Activated effector memory CD4-positive, alpha-beta T cell treated with Interleukin-2 at 50 U/mL for 16 hours (primary cell): ENCODE results near the gene DOCK6.

Experiments used
- DNase-seq: peaks from one replicate; pipeline ENCODE4 v3.0.0-alpha.2; 2020

DOCK6 gene

DNA sequence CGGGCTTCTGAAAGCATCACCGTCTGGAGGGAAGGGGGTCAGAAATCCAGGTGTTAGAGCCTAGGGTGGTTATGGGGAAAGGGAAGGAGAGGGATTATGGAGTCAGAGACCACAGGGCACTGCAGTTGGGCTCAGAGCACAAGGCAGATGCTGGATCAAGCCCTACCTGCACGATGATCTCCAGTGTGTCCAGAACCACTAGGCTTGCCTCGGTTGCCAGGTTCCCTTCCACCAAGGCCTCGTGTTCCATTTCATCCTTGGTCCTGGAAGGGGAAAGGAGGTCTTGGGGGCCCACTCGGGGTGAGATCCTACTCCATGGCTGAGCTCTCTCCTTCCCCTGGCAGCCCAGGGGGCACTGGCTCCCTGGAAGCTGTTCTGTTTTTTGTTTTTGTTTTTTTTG lies 47.9 kb downstream of the DOCK6 start:
- DNase-seq, result no peak

DNA sequence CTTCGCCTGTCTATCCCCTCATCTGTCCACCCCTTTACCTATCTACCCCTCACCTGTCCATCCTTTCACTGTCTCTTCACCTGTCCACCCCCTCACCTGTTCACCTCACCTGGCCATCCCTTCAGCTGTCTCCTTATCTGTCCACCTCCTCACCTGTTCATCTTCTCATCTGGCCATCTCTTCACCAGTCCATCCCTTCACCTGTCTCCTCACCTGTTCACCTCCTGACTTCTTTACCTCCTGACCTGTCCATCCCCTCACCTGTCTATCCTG lies 51.7 kb downstream of the DOCK6 start:
- no peak for DNase-seq

DNA sequence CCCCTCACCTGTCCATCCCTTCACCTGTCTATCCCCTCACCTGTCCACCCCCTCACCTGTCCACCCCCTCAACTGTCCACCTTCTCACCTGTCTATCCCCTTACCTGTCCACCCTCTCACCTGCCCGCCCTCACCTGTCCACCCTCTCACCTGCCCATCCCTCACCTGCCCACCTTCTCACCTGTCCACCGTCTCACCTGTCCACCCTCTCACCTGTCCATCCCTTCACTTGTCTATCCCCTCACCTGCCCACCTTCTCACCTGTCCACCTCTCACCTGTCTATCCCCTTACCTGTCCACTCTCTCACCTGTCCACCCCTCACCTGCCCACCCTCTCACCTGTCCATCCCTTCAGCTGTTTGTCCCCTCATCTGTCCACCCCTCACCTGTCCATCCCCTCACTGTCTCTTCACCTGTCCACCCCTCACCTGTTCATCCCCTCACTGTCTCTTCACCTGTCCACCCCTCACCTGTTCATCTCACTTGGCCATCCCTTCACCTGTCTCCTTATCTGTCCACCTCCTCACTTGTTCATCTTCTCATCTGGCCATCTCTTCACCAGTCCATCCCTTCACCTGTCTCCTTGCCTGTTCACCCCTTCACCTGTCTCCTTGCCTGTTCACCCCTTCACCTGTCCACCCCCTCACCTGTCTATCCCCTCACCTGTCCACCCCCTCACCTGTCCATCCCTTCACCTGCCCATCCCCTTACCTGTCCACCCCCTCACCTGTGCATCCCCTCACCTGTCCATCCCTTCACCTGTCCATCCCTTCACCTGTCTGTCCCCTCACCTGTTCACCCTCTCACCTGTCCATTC lies 52.3 kb downstream of the DOCK6 start:
- no peak for DNase-seq

DNA sequence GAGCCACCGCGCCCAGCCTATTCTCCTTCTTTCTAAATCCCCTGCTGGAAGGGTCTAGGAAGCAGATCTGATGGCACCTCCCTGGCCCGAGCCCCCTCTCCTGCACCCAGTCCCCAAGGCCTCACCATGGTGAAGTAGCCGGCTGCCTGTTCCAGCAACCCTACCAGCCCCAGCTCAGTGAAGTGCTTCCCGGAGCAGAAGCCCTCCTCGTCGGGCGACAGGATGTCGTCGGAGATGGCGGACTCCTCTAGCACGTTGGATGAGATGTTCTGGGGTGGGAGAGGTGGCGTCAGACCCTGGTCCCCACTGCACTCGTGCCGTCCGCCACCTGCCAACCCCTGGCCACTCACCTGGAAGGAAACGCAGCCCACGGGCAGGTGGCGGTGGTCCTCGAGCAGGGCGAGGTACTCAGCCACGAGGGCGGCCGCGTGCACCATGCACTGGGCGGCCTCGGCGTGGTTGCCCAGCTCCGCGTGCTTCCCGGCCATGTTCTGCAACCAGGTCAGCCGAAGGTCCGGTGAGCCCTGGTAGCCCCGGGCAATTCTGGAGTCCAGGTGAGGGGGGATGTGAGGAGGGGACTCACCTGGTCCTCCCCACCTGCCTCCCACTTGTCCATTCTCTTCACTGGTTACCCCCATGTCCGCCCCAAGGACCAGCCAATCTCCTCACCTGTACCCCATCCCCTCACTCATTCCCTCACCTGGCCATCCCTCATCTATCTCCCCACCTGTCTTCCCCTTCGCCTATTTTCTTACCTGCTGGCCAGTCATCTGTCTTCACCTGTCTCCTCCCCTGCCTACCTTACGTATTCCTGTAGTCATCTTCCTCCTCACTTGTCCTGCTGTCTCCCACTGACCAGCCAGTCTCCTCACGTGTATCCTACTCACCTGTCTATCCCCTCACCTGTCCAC lies 53.5 kb downstream of the DOCK6 start:
- no peak for DNase-seq

DNA sequence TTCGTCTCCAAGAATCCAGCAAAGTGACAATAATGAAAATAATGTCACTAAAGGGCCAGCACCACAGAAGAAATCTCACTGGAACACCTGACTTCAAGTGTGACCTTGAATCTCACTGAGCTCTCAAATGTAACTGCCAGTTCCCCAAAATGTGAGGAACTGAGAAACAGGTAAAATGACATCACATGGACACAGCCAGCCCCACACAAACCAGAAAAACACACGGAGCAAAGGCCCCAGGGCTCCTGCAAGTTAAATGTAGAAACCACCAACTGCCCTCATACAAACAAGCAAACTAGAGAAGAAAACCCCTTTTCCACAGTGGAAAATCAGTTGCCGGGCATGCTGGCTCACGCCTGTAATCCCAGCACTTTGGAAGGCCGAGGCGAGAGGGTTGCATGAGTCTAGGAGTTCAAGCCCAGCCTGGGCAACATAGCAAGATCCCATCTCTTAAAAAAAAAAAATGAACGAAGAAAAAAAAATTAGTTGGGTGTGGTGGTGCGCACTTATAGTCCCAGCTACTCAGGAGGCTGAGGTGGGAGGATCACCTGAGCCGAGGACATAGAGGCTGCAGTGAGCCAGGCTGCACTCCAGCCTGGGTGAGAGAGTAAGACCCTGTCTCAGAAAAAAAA lies 56.3 kb downstream of the DOCK6 start:
- no peak for DNase-seq

DNA sequence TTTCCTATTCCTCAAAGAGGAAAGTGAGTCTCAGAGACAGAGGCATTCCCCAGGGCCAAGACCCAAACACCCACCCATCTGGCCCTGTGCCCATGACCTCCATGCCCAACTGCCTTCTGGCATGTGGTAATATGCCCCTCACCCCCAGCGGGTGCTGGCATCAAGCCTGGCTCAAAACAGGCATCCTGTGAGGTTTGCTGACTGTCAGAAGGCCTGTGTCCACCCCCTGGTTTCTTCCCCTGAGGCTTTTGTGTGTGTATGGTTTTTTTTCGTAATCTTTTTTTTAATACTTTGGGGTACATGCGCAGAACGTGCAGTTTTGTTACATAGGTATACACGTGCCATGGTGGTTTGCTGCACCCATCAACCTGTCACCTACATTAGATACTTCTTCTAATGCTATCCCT lies 57.4 kb downstream of the DOCK6 start:
- no peak for DNase-seq

DNA sequence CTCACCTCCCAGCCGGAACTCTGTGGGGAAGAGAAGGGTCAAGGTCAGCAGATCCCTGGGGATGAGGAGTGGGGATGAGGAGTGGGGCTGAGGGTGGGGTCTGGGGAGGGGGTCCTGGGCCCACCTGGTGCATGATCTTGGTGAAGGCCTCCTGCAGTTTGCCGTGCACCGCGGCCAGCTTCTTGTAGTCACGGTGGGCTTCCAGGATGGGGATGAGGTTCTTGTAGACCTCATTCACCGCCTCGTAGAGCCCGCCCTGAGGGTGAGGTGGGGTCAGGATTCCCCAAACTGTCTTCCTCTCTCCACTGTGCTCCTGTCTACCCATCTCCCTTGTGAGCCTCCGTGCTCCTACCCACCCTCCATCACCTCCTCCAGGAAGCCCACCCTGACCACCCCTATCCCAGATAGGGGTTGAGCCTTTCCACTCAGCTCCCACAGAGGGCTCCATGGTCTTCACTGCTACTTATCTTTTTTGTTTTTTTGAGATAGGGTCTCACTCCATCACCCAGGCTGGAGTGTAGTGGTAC lies 58.2 kb downstream of the DOCK6 start:
- no peak for DNase-seq

DNA sequence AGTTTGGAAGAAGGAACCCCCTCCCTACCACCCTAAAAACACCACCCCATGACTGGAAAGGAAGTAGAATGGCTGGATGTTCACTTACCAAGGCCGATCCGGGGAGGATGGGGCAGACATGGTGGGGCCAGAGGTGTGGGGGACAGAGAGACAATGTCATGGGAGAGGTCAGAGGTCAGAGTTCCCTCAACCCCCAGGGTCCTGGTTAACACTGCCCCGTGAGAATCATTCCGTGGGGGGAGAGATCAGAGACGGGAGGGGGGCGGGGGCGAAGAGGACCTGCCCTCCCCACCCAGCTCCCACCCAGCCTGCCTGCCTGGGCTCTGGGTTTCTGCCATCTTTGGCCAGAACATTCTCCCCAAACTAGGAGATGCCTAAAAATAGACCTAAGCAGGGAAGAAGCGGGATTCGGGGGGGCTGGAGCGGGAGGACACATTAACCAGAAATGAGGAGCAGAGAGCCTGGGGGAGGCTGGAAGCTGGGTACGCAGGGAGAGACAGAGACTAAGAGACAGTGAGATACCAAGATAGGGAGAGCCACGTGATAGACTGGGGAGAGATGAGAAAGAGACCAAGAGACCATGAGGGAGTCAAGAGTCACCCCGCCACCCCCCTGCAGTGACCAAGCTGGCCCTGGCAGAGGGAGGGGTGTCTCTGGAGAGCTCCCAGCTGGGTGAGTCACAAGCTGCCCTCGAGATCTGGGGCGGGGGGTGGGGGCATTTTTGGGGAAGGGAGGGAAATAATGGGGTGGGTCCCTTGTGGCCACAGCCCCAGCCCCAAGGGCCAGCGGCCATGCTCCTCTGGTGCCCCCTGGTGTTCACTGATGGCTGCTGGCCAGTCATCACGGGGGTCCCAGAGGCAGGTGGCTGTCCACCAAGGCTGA lies 58.9 kb downstream of the DOCK6 start:
- peak; percentile 7 for DNase-seq

DNA sequence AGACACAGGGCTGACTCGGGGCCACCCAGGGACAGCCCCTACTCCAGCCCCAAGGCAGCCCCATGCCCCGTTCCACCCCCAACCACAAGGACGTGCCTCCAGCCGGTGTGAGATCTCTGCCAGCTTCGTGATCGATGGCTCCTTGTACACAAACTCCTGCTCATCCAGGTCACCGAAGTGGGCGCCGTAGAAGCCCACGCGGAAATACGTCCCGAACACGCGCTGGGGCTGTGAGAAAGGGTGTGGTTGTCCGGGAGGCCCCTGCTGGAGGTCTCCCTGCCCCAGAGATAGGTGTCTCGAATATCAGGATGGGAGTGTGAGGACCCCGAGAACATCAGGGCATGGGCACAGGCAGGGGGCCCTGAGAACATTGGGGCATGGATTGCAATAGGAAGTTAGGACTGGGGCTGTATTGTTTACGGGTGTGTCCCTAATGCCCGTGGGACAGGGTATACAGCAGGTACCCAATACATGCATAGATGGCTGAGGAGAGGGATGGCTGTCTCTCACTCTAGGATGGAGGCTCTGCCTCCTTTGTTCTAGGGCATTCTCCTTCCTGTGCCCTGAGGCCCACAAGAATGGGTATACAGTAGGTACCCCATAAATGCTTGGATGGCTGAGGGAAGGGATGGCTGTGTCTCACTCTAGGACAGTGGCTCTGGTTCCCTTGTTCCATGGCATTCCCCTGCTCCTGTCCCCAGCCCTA lies 59.7 kb downstream of the DOCK6 start:
- no peak for DNase-seq

DNA sequence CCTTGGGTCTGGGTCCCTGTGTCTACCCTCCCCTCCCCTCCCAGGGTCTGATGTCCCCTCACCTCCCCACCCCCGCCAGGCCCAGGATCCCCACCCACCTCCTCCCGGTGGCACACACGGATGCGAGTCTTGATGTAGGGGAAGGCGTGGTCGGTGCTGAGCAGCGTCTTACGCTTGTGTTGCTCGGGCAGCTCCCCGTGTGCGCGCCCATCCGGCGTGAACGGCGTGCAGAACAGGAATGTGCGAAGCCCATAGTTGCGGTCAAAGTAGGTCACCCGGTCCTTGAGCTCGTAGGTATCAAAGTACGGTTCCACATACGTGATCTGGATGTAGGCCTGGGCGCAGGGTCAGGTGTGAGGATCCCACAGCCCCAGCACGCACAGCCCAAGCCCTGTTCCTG lies 60.5 kb downstream of the DOCK6 start:
- DNase-seq, result no peak

DNA sequence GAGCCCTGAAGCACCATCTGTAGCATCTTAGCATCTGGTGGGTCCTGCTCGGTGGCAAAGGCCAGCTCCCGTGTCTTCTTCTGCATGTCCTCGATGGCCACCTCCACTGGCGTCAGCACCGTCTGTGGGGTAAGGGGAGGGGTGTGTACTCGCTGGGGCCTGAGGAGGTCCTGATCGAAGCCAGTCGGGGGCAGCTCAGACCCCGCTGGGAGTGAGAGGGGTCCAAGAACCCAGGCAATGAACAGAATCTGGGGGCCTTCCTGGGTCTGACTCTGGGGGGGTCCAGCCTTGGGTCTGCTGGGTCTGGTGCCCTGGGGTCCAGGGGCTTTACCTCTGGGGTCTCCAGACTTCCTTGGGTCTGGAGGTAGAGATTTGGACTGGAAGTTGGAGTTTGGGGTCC lies 61.4 kb downstream of the DOCK6 start:
- DNase-seq, result no peak

DNA sequence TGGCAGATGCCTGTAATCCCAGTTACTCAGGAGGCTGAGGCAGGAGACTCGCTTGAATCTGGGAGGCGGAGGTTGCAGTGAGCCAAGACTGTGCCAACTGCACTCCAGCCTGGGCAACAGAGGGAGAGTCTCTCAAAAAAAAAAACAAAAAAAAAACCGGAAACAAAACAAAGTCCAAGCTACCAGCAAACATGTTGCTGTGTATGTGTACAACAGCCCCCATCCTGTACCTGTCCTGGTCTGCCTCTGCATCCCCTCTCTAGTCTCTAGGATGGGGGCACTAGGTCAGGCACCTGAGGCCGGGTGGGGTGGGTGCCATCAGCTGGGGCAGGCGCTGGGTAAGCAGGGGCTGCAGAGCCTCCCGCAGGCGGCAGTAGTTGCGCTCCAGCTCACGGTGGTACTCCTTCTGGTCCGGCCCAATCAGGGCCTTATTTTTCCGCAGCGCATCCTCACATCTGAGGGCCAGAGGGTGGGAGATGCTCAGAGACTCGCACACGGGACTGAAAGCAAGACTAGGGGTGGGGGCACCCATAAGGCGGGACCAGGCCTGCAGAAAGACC lies 62.2 kb downstream of the DOCK6 start:
- DNase-seq, result no peak

DNA sequence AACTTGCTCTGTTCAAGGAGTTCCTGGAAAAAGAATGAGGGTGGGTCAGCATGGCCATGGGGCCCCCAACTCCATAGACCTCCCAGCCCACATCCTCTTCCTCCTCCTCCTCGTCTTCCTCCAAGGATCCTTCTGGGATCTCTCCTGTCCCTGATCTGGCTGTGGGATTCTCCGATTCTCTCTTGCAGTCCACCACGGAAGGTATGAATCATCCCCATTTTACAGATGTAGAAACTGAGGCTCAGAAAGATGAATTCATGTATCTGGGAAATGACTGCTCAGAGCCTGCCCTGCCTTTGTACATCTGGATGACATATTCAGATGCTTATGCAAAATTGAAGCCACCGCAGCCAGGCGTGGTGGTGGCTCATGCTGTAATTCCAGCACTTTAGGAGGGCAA lies 62.8 kb downstream of the DOCK6 start:
- no peak for DNase-seq

DNA sequence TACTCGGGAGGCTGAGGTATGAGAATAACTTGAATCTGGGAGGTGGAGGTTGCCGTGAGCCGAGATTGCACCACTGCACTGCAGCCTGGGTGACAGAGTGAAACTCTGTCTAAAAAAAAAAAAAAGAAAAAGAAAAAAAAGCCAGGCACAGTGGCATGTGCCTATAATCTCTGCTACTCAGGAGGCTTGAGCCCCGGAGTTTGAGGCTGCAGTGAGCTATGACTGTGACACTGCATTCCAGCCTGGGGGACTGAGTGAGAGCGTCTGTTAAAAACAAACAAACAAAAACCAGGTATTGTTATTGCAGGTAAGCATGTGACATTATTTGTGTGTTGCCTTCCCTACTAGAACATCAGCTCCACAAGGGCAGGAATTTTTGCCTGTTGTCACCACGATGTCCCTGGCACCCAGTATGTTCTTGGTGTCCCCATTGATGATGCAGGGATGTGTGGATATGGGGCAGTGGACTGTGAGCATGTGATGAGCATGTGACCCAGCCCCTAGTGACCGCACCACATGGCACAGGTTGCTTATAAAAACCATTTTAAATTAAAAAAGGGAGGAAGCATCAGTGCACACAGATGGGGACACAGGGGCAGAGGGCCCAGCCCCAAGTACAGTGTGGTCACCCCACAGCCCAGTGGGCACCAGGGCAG lies 63.4 kb downstream of the DOCK6 start:
- no peak for DNase-seq

DNA sequence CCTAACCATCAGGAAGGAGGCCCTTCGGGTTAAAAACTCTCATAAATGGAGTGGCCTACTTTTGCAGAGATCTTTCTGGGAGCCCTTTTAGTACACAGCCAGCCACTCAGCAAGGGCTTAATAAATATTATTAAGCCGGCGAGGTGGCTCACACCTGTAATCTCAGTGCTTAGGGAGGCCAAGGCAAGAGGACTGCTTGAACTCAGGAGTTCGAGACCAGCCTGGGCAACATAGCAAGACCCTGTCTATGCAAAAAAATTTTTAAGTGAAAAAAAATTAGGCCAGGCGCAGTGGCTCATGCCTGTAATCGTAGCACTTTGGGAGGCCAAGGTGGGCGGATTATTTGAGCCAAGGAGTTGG lies 64.2 kb downstream of the DOCK6 start:
- DNase-seq, result no peak

DNA sequence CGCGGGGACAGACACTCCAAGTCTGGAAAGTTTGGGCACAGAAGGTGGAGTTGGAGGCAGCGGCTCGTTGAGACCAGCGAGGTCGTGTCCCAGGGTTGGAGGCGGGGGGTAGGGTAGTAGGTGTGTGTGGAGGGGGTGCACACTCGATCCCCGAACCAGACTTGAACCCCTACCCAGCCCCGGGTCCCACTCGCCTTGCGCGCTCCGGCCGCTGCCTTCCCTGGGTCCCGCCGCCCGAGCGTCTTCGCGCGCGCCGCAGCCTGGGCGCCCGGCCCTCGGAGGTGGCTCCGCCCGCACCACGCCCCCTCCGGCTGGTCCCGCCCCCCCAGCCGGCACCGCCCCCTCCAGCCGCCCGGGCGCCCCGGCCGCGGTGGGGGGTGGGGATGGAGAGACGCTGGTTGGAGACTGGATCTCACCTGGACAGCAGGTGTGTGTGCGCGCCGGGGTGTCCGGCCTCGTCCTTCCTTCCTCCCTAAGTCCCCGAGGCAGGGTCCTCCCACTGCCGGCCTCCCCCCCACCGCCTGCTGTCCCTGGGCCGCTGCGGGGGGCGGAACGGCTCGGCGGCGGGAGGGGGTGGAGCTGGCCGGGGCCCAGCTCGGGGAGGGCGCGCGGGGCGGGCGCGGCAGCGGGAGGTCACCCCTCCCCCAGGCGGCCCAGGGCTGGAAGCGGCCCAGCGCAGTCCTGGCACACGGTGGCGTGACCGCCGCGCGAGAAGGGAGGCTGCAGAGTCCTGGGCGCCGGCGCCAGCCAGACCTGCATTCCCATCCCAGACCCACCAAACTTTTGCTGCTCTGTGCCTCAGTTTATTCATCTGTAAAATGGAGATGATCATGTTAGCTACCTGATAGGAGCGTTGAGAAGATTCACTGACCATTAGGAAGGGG lies 64.8 kb downstream of the DOCK6 start, which contains the start of gene KANK2:
Gene KANK2, minus strand, starts transcription at position 255 of the 884 bp plus-strand sequence. CDS start 3,034 bp downstream, outside the sequence.
- DNase-seq, result peak; percentile 66

DNA sequence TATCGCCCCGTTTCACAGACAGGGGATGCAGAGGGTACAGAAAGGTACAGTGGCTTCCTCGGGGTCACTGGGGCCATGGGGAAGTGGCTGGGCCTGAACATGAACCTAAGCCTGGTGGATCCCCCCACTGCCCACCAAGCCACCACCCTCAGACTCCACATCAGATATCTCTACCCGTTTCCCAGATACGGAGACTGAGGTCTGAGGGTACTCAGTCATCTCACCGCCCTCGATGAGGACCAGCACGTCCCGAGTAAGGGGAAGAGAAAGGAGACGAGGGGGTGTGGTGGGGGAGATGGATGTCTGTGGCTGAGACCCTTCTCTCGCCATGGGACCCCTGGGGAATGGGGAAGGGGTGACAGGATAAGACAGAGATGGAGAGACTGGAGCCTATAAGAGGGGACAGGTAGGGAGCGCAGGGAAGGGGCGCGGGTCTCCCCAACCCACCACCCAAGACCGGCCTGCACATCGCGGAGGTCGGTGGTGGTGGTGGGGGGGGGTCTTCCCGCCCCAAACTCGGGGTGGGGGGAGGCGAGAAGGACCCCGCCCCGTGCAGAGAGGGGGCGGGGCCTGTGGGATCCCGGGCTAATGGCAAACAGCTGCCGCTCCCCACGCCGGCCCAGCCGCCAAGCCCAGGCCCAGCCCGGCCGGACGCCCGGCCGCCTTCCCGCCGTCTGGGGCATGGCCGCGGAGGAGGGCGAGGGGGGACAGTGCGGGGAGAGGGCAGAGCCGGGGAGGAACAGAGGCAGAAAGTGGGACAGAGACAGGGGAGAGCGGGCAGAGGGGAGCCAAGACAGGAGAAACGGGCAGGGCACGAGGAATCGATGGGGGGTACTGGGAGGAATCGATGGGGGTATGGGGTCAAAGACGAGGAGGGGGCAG lies 65.7 kb downstream of the DOCK6 start:
- no peak for DNase-seq

DNA sequence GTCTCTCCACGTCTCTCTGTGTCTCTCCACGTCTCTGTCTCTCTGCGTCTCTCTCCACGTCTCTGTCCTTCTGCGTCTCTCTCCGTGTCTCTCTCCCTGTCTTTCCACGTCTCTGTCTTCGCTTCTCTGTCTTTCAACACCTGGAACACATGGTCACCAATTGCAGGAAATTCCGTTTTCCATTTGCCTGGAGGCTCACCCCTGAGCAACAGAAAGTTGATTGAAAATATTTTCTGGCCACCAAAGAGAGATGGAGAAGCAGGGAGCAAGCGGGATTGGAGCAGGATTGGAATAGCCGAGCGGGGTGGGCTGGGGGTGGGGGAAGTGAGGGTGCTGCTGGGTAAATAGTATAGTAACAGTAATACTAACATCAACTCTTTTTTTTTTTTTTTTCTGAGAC lies 66.6 kb downstream of the DOCK6 start:
- no peak for DNase-seq
